Muscle layer of duodenum (tissue), 2 donors: ENCODE measurements around the gene PHLDA2.

Source experiments
- H3K27ac ChIP-seq: one replicate; pipeline ENCODE4 v1.7.0; 2013; ENCODE audit warnings: mild to moderate bottlenecking, low read length
- H3K27me3 ChIP-seq: one replicate; pipeline ENCODE4 v1.7.0; 2013; ENCODE audit warnings: low read depth, mild to moderate bottlenecking, control low read depth, low read length
- H3K36me3 ChIP-seq, 2 donors: one replicate each; pipeline ENCODE4 v1.7.0; 2013; ENCODE audit warnings: low read length in 2 of 2, control low read depth in 1 of 2, mild to moderate bottlenecking in 1 of 2; ENCODE audit not compliant: insufficient read depth in 2 of 2, control insufficient read depth in 1 of 2
- H3K4me1 ChIP-seq, 2 donors: one replicate each; pipeline ENCODE4 v1.7.0; 2013; ENCODE audit warnings: low read length in 2 of 2, mild to moderate bottlenecking in 2 of 2, control low read depth in 1 of 2, moderate library complexity in 1 of 2; ENCODE audit not compliant: insufficient read depth in 2 of 2, control insufficient read depth in 1 of 2
- H3K4me3 ChIP-seq, 2 donors: one replicate each; pipeline ENCODE4 v1.7.0; 2013; ENCODE audit warnings: low read length in 2 of 2, low read depth in 1 of 2, mild to moderate bottlenecking in 1 of 2
- H3K9me3 ChIP-seq, 2 donors: one replicate each; pipeline ENCODE4 v1.7.0; 2013; ENCODE audit warnings: low read length in 2 of 2, control low read depth in 1 of 2, mild to moderate bottlenecking in 1 of 2; ENCODE audit not compliant: control insufficient read depth in 1 of 2
- donor health status: healthy.

Gene PHLDA2

GRCh38 chr11:2919188-2919587 lies 10.0 kb downstream of the PHLDA2 start:
- no peak overlapping the region for H3K4me3 ChIP-seq
- H3K9me3 ChIP-seq = no peaks in the 10 kb centered on the region
- H3K27ac ChIP-seq = no peak overlapping the region
- no peaks in the 10 kb centered on the region for H3K36me3 ChIP-seq
- no peaks in the 10 kb centered on the region for H3K27me3 ChIP-seq
- H3K4me1 ChIP-seq = no peaks in the 10 kb centered on the region

- no peak overlapping the region for H3K27ac ChIP-seq
- peaks cover 0 to 3% of the 10 kb centered on the region in 2 donors for H3K4me1 ChIP-seq
- H3K36me3 ChIP-seq = no peaks in the 10 kb centered on the region
- H3K4me3 ChIP-seq = no peak overlapping the region
- no peaks in the 10 kb centered on the region for H3K27me3 ChIP-seq
- H3K9me3 ChIP-seq = no peaks in the 10 kb centered on the region
These were observed 11.3 kb downstream of the PHLDA2 start for GRCh38 chr11:2917842-2918490.

- Histone ChIP-seq H3K27me3 (no peaks in the 10 kb centered on the region), H3K36me3 (no peaks in the 10 kb centered on the region), H3K27ac (no peak overlapping the region), H3K4me1 (peaks cover 0 to 3% of the 10 kb centered on the region in 2 donors), H3K9me3 (no peaks in the 10 kb centered on the region), H3K4me3 (no peak overlapping the region)
These were observed 12.2 kb downstream of the PHLDA2 start for GRCh38 chr11:2916892-2917645.

- no peak overlapping the region for H3K4me3 ChIP-seq
- no peak overlapping the region for H3K27ac ChIP-seq
- H3K9me3 ChIP-seq = no peaks in the 10 kb centered on the region
- no peaks in the 10 kb centered on the region for H3K36me3 ChIP-seq
- peaks cover 0 to 3% of the 10 kb centered on the region in 2 donors for H3K4me1 ChIP-seq
- H3K27me3 ChIP-seq = no peaks in the 10 kb centered on the region
These were observed 12.9 kb downstream of the PHLDA2 start for GRCh38 chr11:2916114-2916891.

- Histone ChIP-seq H3K36me3 (no peaks in the 10 kb centered on the region), H3K27me3 (no peaks in the 10 kb centered on the region), H3K4me3 (no peak overlapping the region), H3K27ac (no peak overlapping the region), H3K9me3 (no peaks in the 10 kb centered on the region), H3K4me1 (peaks cover 0 to 3% of the 10 kb centered on the region in 2 donors)
These were observed 13.7 kb downstream of the PHLDA2 start for GRCh38 chr11:2915473-2915872.

GRCh38 chr11:2914455-2915195 lies 14.6 kb downstream of the PHLDA2 start:
- Histone ChIP-seq H3K36me3 (no peaks in the 10 kb centered on the region), H3K27me3 (no peaks in the 10 kb centered on the region), H3K4me3 (no peak overlapping the region), H3K27ac (no peak overlapping the region), H3K4me1 (peaks cover 0 to 3% of the 10 kb centered on the region in 2 donors), H3K9me3 (no peaks in the 10 kb centered on the region)

GRCh38 chr11:2913776-2914175 lies 15.4 kb downstream of the PHLDA2 start:
- Histone ChIP-seq H3K4me3 (no peak overlapping the region), H3K4me1 (peaks cover 3% of the 10 kb centered on the region in 2 donors), H3K9me3 (no peaks in the 10 kb centered on the region), H3K27me3 (no peaks in the 10 kb centered on the region), H3K27ac (no peak overlapping the region), H3K36me3 (no peaks in the 10 kb centered on the region)

GRCh38 chr11:2913019-2913431 lies 16.2 kb downstream of the PHLDA2 start:
- H3K27ac ChIP-seq = peak overlapping the region; percentile 51
- H3K9me3 ChIP-seq = no peaks in the 10 kb centered on the region
- H3K4me3 ChIP-seq = no peak overlapping the region
- H3K36me3 ChIP-seq = no peaks in the 10 kb centered on the region
- H3K27me3 ChIP-seq = no peaks in the 10 kb centered on the region
- H3K4me1 ChIP-seq = peaks cover 3% of the 10 kb centered on the region in 2 donors

- no peaks in the 10 kb centered on the region for H3K36me3 ChIP-seq
These were observed 16.7 kb downstream of the PHLDA2 start for GRCh38 chr11:2912498-2912897.

GRCh38 chr11:2911785-2912391 lies 17.3 kb downstream of the PHLDA2 start:
- Histone ChIP-seq H3K4me3 (no peak overlapping the region), H3K27me3 (no peaks in the 10 kb centered on the region), H3K27ac (peak overlapping the region; percentile 72), H3K36me3 (no peaks in the 10 kb centered on the region), H3K9me3 (peaks cover 0 to 5% of the 10 kb centered on the region in 2 donors), H3K4me1 (peaks cover 3% of the 10 kb centered on the region in 2 donors)

More at GRCh38 chr11:2912498-2912897, 16.7 kb downstream of the PHLDA2 start:
- peak overlapping the region; percentile 72 for H3K27ac ChIP-seq
- peaks cover 3% of the 10 kb centered on the region in 2 donors for H3K4me1 ChIP-seq
- no peaks in the 10 kb centered on the region for H3K27me3 ChIP-seq
- no peak overlapping the region for H3K4me3 ChIP-seq
- H3K9me3 ChIP-seq = no peaks in the 10 kb centered on the region
